Fibroblast of the conjunctiva (primary cell): Measurements from ENCODE around the gene MED12.

Source experiments
- DNase-seq: peaks from one replicate; pipeline ENCODE4 v3.0.0-alpha.2; 2010; ENCODE audit warnings: low read depth

Gene MED12

DNA sequence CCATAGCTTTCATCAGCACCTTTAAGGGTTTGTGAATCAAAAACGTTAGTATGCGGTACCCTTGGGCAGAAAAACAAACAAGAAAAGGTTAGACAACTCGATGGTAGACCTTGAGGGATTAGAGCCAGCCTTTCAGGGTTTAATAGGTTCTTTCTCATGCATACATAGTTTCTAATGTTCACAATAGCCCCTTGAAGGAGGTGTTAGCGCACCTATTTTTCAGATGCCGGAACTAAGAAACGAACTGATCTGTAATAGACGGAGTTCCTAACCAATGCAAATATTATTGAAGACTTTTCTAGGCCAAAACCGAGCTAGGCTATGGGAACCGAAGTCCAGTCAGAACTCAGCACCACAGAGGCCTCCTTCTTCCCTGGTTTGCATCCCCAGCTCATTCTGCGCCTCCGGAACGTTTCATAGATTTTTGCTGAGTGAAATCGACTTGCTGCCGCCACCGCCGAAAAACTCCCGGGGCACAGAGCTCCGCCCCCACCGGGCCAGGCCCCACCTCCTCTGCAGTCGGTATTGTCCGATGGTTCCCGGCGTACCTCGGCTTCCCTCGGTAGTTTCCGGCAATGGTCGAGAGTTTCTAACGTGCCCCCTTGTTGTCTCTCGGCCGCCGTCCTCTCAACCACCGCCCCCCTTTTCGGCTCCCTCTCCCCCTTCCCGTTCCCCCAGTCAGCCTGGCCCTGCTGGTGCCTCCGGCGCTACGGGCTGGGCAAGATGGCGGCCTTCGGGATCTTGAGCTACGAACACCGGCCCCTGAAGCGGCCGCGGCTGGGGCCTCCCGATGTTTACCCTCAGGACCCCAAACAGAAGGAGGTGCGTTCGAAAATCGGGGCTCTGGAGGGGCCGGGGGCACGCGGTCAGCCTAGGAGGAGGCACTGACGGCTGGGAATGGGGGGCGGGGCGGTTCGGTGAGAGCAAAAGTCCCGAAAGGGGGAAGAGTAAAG, at the start of gene MED12:
Gene MED12, plus strand, starts transcription at position 565 of the 953 bp plus-strand sequence. Its CDS starts 159 bp downstream, at position 724.
- peak; percentile 56 for DNase-seq

DNA sequence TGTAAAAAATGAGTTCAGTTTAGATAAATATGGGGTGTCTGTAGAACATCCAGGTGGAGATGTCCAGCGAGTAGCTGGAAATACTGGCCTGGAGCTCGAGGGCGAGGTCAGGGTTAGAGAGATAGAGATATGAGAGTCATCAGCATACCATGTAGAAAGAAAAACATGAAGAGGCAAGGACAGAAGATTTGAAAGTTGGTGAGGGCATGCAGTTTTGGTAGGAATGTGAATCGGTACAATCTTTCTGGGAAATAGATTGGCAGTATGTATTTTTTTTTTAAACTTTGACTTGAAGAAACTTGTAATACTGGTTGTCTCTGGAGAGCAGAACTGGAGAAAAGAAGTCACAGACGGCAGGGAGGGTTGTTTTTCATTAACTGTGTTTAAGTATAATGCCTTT, 47.9 kb upstream of the MED12 start:
- DNase-seq, result no peak

DNA sequence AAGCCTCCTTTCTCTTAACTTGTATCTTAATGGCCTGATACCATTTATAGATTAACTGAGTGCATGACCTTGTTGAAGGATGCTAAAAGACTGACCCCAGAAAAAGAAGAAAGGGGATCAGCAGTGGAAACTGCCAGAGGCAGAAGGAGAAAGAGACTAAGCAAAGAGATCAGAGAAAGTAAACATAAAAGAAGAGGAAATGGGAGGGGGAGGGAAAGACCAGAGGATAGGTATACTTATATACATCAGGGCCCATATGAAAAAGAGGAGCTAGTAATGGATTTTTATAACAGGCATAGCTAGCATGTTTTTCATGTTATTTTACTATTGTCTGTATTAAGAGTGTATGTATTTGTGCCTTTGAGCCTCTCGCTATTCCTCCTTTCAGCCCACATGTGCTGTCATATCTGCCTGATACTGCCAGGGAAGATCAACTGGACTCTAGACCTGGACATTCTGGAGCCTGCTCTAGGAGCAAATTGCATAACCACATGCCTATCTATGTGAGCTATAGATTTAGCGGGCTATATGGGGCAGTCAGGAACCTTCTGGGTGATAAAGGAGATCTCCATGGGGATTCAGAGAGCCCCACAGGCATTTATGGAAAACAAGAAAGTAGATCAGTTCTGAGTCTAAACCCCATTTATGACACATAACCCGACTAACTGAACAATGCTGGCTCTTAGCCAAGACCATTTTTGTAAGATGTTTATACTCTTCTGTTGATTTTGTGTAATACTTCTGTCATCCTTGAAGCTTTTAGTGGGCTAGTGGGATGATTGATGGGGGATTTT, 36.9 kb upstream of the MED12 start:
- DNase-seq, result peak; percentile 5

DNA sequence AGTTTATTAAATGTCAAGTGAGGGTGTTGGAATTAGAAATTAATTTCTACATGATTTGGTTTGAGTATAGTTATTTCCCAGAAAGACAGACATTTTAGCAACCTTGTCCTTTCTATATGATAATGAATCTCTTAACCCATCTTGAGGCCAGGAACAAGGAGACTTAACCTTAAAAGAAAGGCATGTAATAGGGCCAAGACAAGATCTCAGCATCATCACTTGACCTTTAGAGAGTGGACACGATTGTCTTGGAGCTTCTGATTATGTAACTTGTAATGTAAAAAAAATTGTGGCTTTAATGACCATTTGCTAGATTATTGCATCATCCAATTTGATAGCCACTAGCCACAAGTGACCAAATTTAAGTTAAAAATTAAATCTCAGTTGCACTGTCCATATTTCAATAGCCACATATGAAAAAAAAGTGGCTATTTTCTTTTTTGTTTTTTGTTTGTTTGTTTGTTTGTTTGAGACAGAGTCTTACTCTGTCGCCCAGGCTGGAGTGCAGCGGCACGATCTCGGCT, 36.2 kb upstream of the MED12 start:
- DNase-seq, result no peak

DNA sequence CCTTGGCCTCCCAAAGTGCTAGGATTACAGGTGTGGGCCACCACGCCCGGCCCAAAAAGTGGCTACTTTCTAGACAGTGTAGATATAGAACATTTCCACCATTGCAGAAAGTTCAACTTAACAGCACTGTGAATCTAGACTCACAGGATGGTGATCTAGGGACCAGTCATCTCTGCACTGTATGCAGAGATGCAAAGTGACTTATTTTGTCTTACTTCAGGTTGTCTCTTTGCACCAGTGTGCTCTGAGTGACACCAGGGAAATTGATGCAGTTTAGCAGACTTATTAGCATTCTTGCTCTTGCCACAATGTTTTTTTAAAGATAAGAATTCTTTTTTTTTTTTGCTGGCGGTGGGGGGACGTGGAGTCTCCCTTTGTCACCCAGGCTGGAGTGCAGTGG, 35.6 kb upstream of the MED12 start:
- DNase-seq, result no peak

DNA sequence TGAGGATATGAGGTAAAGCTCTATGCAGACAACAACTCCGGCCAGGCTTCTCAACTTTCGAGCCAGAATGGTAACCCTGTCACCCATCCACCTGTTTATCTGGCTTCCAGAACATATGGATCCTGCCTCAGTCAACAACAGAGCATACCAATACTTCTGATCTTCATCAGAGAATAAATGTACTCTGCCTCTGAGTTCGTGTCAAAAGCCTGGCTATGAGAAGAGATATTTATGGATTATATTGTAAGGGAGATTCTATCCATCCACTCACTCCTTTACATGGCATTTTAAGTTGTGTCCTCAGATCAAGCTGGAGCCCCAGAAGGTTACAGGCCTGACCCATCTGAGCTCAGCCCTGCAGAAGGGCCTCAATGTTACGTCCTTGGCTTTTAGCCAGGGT, 32.5 kb upstream of the MED12 start:
- DNase-seq, result no peak

DNA sequence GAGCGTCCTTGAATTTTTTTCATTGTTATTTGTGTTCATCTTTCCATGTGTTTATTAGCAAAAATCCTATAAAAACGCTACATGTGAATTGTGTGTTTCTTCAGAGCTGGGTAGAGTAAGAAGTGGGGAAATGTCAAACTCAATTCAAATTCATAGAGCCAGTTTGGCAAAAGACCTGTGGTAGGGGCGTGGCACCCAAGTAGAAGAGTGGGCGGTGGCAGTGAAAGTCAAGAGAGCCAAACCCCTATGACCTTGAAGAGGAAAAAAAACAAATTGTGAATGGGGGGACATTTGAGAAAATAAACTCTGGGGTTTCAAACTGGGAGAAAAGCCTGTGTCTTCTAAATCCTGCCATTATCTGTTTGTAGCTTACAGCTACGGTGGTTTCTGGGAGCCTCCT, 27.1 kb upstream of the MED12 start:
- no peak for DNase-seq

DNA sequence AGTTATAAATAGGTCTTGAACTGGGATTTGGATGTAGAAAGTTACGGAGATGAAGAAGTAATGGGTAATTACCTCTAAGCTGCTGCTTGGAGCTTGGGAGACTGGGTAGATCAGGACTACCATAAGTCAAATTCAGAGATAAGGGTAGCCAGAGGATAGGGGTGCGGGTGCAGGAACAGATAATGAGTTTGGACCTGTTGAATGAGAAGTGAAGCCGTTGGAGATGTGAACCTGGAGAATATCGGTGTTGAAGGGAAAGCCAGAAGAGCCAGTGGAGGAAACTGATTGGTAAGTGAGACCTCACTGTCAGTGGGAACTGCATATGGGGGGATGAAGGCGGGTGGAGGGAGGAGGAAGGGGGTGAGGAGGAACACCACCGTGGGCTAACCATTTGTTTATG, 23.4 kb upstream of the MED12 start:
- DNase-seq, result no peak

DNA sequence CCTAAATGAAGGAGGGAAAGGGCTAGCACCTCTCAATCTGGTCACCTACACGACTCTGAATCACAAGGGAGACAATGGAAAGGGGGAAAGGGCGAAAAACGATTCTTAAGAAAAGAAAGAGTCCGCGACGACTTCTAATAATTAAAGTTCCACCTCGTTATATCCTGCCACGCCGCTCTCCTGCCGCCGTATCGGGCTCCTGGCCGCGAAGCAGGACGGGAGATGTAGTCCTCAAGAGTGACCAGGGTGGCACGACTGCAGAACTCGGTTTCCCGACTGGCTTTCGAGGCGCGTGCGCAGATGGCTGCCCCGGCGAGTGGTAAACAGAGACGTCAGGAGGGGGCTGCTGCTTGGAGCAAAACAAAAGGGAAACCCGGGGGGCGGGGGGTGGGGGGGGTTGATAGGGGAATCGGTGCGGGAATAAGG, 22.8 kb upstream of the MED12 start, which contains the start of gene FOXO4:
Gene FOXO4, plus strand, starts transcription at position 297 of the 426 bp plus-strand sequence. CDS start 678 bp downstream, outside the sequence.
- peak; percentile 73 for DNase-seq

DNA sequence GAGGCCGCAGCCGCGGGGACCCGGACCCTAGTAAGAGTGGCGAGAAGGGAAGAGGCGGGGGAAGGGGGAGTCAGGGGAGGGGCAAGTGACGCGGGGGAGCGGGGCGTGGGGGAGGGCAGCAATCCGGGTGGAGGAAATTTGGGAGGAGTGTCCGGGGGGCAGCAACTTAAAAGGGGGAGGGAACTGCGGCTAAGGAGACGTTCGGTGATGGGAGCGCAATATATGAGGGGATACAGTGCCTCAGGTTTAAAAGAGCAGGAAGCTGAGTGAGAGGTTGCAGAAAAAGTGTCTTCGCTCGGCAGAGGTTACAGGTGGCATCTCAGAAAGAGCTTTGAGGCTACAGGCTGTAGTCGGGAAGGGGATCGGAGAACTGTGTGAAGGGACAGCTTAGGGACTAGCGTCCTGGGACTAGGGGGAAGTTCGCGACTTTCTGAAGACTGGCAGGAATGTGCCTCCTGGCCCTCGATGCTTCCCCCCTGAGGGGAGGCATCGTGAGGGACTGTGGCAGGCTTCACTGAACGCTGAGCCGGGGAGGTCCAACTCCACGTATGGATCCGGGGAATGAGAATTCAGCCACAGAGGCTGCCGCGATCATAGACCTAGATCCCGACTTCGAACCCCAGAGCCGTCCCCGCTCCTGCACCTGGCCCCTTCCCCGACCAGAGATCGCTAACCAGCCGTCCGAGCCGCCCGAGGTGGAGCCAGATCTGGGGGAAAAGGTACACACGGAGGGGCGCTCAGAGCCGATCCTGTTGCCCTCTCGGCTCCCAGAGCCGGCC, 22.2 kb upstream of the MED12 start:
- DNase-seq, result no peak

DNA sequence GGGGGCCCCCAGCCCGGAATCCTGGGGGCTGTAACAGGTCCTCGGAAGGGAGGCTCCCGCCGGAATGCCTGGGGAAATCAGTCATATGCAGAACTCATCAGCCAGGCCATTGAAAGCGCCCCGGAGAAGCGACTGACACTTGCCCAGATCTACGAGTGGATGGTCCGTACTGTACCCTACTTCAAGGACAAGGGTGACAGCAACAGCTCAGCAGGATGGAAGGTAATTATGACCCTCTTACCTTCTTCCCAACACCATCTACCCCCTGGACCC, 21.7 kb upstream of the MED12 start:
- DNase-seq, result no peak

DNA sequence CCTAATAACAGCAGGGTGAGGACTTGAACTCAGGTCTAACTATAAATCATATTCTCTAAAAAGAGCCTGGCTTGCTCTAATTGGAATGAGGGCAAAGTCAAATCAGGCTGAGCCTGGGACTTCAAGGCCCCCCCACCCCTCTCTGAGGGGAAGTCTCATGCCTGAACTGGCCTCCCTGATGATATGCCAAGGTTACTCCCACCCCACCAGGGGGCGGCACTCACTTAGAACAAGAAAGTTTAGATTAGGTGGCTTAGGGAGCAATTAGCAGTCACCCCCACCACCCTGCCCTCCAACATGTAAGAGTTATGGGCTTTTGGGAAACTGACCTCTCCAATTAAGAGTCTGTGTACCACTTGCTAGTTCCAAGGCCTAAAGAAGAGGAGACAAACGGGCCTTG, 20.1 kb upstream of the MED12 start:
- DNase-seq, result no peak

DNA sequence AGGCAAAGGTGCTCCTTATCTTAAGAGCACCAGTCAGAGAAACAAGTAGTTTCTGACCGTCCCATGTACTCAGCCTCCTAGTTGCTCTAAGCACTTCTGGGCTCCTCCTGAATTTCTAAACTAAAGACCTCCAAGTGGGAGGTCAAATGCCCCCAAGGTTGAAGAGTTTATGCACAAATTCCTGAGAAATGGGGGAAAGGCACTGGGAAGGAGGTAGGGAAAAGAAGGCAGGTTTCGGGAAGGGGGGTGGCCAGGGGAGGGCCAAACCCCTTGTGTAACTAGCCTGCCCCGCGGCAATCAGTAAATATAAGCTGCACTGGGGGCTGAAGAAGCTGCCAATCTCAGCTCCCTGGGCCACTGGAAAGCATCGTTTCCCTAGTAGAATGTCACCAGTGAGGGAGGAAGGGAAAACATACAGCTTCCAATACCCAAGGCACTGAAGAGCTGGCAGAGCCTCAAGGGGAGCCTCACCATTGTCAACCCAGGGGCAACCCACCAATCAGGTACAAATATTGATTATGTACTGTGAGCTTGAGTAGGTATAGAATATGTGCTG, 19.4 kb upstream of the MED12 start:
- DNase-seq, result no peak

DNA sequence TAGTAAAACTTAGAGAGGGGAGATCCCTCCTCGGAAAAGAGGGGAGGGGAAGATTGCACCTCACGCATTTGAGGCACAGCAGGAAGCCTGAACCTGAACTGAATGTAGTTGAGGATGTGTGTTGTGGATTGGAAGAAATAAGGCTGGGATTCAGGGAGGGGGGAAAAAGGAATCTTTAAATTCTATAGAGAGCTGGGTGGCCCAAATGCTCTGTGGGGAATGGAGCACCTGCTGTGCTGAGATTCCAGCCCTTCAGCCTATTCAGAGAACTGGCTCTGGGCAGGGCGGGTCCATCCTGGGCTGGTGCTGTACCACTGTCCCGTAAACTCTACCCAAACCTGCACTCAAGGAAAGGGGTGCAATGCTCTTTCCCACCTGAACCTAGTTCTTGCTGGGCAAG, 18.7 kb upstream of the MED12 start:
- DNase-seq, result no peak

DNA sequence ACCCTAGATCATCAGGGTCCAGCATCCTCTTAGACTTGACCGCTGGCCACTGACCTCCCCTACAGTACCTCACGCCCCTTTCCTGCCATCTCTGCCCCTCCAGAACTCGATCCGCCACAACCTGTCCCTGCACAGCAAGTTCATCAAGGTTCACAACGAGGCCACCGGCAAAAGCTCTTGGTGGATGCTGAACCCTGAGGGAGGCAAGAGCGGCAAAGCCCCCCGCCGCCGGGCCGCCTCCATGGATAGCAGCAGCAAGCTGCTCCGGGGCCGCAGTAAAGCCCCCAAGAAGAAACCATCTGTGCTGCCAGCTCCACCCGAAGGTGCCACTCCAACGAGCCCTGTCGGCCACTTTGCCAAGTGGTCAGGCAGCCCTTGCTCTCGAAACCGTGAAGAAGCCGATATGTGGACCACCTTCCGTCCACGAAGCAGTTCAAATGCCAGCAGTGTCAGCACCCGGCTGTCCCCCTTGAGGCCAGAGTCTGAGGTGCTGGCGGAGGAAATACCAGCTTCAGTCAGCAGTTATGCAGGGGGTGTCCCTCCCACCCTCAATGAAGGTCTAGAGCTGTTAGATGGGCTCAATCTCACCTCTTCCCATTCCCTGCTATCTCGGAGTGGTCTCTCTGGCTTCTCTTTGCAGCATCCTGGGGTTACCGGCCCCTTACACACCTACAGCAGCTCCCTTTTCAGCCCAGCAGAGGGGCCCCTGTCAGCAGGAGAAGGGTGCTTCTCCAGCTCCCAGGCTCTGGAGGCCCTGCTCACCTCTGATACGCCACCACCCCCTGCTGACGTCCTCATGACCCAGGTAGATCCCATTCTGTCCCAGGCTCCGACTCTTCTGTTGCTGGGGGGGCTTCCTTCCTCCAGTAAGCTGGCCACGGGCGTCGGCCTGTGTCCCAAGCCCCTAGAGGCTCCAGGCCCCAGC, 17.6 kb upstream of the MED12 start:
- DNase-seq, result no peak

DNA sequence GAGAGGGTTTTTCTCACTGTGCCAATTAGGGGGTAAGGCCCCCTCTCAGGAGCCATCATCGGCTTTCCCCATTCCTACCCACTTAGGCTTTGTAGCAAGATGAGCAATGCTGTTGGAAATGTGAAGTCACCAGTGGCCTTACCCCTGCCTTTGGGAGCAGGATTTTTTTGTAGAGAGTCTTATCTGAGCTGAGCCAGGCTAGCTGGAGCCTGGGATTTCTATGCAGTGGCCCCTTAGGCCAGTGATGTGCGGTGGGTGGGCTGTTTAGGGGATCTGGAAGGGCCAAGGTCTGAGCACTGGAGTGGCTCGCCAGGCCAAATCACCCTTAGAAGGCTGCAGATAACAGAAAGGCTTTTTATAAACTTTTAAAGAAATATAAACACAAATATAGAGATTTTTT, 16.1 kb upstream of the MED12 start:
- DNase-seq, result no peak

DNA sequence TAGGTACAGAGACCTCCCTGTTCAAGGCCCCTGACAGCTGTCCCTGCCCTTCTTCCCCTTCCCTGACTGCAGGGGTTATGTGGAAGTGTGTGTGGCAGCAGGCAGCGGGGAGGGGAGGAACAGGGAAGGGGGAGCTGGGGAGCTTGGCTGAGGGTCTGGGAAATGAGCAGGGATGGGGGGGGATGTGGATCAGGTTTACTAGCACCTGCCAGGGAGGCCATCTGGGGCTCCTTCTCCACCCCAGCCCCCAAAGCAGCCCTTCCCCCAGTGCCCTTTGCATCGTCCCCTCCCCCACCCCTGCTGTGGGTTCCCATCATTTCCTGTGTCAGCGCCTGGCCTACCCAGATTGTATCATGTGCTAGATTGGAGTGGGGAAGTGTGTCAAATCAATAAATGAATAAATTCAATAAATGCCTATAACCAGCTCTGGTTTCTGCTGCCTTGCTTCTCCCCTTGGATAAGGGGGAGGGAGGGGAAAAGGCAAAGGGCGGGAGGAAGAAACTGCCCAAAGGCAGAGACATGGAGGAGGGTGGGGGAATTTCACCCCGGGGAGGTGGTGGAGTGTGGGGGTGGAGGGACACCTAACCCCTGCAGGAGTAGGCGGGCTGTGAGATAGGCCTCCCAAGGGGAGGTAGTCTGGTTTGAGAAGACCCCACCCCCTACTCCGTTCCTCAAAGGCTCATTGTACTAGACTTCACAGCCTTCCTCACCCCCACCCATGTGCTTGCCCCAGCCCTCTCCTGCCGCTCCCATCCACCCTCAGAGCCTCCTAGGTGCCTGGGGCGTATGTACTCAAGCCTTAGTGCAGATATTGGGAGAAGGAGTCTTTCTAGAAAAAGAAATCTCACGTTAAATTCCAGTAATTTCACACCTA, 15.0 kb upstream of the MED12 start:
- DNase-seq, result no peak

DNA sequence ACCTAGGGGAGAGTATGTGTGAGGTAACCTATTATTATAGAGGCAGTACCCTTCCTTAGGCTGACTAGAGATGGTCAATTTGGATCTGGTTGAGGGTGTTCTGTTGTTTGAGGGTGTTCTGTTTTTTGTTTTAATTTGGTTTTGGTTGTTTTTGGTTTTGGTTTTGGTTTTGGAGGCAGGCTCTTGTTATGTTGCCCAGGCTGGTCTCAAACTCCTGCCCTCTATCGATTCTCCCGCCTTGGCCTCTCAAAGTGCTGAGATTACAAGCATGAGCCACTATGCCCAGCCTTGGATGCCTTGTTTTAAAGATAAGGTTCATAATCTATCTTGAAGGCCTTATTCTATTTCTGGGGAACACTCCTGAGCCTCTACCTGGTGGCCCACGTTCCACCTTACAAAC, 12.8 kb upstream of the MED12 start:
- DNase-seq, result no peak

DNA sequence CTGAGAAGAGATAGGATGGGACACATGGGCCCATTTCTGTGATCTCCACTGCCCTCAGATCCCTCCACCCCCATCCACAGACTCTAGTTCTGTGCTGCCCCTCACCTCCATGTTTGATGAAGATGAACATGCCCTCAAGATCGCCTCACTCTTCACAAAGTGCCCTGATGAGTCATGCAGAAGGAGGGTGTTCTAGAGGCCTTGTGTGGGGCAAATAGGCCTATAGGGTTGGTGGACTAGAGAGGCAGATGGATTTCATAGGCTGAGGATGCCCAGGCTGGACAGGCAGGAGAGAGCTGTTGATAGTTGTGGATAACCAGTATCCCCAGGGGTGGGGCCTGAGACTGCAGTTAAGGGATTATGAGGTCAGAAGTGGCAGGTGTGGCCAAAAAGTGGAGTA, 12.0 kb upstream of the MED12 start, which contains the start of gene CXorf65:
Gene CXorf65, minus strand, starts transcription at position 314 of the 400 bp plus-strand sequence. Its CDS starts 184 bp downstream, at position 130.
- DNase-seq, result no peak

DNA sequence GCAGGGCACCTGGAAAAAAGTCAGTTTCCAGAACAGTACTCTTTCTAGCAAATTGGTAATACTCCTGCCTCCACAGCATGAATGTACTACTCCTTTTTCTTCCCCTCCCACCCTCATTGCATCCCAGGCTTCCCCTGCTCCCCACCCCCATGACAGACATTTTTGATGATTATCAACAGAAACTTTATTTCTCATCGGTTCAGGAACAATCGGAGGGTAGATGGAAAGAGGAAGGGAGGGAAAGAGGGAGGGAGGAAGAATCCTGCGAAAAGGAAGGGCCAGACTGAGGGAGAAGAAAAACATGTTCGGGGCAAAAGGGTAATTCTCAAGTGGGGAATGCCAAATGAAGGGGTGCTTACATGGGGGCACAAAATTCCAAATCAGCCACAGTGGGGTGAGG, 11.2 kb upstream of the MED12 start:
- DNase-seq, result no peak
